ENCODE measurements around the gene POLH.

DNA sequence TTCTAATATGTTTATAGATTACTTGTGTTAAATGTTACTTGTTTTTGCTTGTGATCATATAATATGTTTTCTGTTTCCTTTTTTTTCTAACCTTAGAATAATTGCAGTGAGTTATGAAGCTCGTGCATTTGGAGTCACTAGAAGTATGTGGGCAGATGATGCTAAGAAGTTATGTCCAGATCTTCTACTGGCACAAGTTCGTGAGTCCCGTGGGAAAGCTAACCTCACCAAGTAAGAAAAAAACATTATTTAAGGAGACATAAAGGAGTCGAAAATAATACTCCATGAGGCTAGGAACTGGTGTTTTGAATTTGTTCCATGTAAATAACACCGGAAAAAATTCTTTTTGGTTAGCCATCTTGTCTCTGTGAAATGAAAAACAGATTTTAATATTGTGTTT lies 6.9 kb downstream of the POLH start:
- TF ChIP-seq EZH2 (IDR thresholded peaks at IDR 0.05; ENCODE audit: insufficient read depth, poor library complexity, severe bottlenecking) (no peak), EZH2phosphoT487 (IDR thresholded peaks at IDR 0.05; ENCODE audit: insufficient read depth, low read depth) (no peak)
